HG02763 (cell line): Measurements from ENCODE around the gene RPL13.

Experiments used
- ATAC-seq: cut with Tn5 transposase; IDR thresholded peaks from one replicate; pipeline ENCODE4 v1.9.1; 2021; ENCODE audit warnings: mild to moderate bottlenecking, moderate library complexity; ENCODE audit not compliant: unreplicated experiment

The RPL13 gene

DNA sequence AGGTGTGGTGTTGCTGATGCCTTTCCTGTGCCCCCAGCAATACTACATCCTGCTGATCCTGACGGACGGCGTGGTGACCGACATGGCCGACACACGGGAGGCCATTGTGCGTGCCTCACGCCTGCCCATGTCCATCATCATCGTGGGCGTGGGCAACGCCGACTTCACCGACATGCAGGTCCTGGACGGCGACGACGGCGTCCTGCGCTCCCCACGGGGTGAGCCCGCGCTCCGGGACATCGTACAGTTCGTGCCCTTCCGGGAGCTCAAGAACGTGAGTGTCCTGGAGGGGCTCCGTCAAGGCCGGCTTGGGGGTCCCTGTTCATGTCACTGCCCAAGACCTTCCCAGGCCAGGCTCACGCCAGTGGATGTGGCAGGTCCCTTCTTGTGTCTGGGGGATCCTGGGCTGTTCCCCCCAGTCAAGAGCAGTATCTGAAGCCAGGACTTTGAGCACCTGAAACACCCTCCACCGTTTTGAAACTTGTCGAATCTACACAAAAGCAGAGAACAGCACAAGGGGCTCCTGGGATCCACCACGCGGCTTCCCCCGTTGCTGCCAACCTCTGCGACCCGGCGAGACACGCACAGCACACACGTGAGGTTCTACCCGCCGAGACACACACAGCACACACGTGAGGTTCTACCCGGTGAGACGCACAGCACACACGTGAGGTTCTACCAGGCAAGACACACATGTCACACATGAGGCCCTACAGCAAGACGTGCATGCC, 35.0 kb downstream of the RPL13 start:
- ATAC-seq = no peak

DNA sequence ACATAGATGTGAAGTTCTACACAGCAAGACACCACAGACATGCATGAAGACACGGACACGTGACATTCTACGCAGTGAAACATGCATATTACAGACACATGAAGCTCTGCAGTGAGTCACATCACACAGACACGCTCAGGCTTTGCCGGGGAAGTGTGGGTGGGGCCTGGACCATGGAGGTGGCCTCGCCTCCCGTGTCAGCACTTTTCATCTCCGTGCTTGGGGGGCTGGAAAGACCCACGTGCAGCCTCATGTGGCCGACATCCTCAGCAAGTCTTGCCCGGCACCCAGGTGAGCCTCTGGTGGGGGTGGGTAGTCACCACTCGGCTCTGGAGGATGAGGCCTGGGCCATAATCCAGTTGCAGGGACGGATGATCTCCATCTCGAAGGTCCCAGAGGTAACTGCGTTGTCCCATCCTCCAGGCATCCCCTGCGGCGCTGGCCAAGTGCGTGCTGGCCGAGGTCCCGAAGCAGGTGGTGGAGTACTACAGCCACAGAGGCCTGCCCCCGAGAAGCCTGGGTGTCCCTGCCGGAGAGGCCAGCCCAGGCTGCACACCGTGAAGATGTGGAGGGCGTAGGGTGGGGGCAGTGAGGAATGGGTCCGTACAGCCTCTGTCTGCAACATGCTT, 35.7 kb downstream of the RPL13 start:
- no peak for ATAC-seq

- no peak for ATAC-seq
These were observed 36.6 kb downstream of the RPL13 start for GRCh38 chr16:89596957-89597649.

DNA sequence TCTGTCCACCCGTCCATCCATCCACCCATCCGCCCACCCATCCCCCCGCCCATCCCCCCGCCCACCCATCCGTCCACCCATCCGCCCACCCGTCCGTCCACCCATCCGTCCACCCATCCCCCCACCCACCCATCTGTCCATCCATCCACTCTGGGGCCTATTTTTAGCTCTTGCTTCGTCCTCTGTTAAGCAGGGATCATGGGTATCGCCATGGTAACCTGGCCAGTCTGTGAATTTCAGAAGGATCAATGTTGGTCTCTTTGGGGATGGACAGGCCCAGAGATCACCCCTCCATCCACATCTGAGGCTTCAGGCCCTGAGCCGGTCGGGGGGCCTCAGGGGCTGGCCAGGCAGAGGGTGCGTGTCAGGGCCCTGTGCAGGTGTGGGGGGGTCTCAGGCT, 37.7 kb downstream of the RPL13 start:
- ATAC-seq = no peak

GRCh38 chr16:89599451-89599858, 39.0 kb downstream of the RPL13 start:
- ATAC-seq = no peak

GRCh38 chr16:89599902-89600301, 39.4 kb downstream of the RPL13 start:
- no peak for ATAC-seq

DNA sequence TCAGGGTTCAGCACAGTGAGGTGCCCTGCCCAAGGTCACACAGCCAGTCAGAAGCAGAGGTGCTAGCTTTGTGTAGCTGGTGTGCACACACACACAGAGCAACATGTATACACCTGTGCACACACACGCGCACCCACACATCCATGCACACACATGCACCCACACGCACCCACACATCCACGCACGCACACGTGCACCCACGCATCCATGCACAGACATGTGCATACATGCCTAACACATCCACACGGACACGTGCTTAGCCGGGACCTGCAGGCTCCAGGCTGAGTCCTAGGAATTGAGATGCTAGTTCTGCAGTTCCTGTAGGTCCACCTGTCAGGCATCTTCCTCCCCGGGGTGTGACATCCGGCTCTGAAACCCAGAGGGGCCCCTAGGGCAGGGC, 39.9 kb downstream of the RPL13 start:
- ATAC-seq = no peak

DNA sequence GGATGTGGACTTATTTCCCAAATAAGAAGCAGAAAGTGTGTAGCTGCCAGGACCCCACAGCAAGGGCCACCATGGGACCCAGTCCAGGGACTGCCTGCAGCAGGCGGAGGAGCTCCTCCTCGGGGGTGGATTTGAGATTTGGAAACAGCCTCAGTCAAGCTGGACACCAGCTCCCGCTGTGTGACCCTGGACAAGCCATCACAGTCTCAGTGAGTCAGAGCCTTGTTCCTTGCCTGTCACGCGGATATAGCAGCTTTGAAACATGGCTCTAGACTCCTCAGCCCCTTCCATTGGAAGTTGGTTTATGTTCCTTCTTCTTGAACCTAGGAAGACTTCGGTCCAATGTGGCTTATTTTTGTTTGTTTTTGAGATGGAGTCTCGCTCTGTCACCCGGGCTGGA, 40.5 kb downstream of the RPL13 start:
- ATAC-seq = no peak

GRCh38 chr16:89601906-89602272, 41.4 kb downstream of the RPL13 start:
- no peak for ATAC-seq

GRCh38 chr16:89602273-89602951, 41.9 kb downstream of the RPL13 start:
- no peak for ATAC-seq

- no peak for ATAC-seq
These were observed 42.6 kb downstream of the RPL13 start for GRCh38 chr16:89602952-89603590.

DNA sequence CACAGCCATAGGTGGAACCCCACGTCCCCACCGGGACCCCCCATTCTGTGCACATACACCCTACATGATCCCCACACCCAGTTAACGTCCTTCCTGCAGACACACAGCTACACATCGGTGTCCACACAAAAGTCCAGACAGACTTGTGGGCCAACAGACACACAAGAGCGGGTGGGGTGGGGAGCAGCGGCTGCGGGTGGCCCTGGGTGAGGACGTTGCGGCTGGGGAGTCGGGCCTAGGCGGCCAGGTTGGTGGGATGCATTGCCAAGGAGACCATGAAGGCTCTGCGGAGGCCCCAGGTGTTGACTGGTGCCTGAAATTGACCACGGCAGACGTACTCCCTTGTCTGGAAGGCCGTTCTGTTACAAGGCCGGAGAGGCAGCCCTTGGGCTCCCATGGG, 44.3 kb downstream of the RPL13 start:
- ATAC-seq = no peak

- ATAC-seq = no peak
These were observed 44.9 kb downstream of the RPL13 start for GRCh38 chr16:89605186-89605970.

DNA sequence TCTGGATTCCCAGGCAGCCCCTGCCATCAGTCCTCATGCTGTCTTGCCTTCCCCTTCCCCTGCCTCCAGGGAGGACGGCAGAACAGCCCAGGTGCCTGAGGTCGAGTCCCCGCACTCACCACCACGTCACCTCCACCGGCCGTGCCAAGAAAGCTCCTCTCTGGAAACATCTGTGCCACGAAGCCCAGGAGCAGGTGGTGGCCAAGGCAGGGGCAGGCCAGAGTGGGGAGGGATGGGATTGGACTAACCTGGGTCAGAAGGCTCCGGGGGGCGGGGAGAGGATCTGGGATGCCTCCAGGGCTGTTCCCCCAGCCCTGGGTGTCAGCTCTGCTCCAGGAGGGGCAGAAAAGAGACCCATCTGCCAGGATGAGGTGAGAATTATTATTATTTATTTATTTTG, 45.5 kb downstream of the RPL13 start:
- no peak for ATAC-seq

DNA sequence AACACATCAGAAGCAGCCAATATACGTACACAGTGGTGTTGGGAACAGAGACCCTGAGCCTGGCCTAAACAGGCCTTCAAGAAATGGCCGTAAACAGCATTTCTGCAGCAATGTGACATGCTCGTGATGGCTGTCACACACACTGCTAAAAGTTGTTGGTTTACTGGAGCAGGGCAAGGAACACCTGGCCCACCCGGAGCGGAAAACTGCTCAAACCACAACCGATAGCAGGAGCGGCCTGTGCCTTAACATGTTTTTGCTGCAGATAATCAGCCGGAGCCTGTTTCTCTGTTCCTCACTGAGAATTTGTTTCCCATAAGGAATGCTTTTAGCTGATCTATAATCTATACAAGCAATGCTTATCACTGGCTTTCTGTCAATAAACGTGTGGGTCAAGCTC, 47.0 kb downstream of the RPL13 start:
- ATAC-seq = no peak

DNA sequence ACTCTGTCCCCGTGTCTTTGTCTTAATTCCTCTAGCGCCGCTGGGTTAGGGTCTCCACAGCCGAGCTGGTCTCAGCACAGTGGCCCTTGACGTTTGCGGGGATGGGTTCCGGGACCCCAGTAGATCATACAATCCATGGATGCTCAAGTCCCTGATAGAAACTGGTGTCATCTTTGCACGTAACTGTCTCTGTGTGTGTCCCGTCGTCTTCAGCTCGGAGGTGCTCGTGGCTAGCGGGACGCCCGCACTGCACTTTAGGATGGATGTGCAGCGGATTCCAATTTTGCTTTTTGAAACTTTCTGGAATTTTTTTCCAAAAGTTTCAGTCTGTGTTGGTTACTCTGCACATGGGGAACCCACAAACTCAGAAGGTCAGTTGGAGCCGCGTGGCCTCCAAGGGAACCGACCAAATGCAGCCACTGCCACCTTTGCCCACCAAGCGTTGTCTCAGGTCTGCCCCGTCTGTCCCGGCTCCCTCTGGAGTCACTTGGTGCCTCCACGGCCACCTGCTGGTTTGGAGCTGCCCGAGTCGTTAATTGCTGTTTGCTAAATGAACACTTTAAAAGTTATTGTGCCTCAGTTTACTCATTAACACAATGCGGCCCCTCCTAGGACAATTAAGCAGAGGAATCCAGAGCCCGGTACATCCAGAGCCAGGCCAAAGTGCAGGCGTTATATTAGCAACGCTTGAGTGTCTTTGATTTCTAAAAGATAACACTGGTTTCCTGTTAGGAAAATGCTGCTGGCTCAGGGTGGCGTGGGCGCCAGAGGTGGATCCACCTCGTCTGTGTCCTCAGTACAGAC, 47.7 kb downstream of the RPL13 start:
- ATAC-seq = no peak

GRCh38 chr16:89610108-89610453, 49.6 kb downstream of the RPL13 start:
- ATAC-seq = no peak

- no peak for ATAC-seq
These were observed 52.1 kb downstream of the RPL13 start for GRCh38 chr16:89612415-89613166.
